GM18909 (cell line): ENCODE results near the gene LRP11.
A peak's percentile ranks its signal among the peaks of the same experiment; 100 is the strongest.
"Not testable (repeated sequence)": the region's sequence is repeated elsewhere in the genome, so short reads cannot be mapped to it uniquely, and the experiment has no call there.

Experiments
- ATAC-seq: cut with Tn5 transposase; IDR thresholded peaks from one replicate; pipeline ENCODE4 v1.9.1; 2021; ENCODE audit warnings: mild to moderate bottlenecking; ENCODE audit not compliant: unreplicated experiment, poor library complexity

Gene LRP11

DNA sequence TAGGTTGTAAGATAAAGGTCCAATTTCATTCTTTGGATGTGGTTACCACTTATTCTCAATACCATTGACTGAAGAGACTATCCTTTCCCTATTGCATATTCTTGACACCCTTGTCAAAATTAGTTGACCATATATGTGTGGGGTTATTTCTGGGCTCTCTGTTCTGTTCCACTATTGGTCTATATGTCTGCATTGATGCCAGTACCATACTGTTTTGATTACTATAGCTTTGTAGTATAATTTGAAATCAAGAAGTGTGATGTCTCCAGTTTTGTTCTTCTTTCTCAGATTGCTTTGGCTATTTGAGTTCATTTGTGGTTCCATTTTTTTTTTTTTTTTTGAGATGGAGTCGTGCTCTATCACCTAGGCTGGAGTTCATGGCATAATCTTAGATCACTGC lies 8.1 kb upstream of the LRP11 start:
- no peak for ATAC-seq

DNA sequence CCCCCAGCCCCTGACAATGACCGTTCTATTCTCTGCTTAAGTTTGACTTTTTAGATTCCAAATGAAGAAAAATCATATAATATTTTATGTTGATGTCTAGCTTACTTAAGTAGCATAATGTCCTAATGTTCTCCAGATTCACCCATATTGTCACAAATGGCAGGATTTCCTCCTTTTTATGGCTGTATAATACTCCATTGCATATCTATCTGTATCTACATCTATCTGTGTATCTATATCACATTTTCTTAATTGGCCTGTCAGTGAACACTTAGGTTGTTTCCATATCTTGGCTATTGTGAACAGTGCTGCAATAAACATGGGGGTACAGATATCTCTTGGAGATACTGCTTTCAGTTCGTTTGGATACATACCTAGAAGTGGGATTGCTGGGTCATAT lies 7.0 kb upstream of the LRP11 start:
- no peak for ATAC-seq

DNA sequence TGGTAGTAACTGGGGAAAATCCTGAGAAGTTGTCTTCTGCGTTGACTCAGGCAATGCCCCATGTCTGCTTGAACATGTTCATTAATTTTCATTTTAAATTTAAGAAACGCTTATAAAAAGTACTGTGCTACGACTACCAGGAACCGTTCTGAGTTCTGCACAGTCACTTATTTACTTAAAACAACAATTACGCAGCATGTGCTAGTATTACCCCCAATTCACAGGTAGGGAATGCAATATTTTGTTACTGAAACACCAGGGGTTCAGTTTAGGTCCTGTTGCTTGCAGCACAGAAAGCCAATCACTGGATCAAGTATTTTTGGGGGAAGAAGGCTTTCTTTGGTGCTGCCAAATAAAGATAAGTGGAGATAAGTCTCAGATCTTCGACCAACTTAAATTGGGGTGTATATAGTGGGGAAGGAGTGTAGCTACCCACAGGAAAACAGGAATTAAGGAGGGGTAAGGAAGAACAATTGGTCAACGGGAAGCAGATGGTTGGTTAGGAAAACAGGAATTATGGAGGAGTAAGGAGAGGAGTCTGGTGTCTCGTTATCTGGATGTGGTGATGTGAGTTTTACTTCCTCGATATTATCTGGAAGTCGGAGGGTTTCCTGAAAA lies 5.2 kb upstream of the LRP11 start:
- no peak for ATAC-seq

DNA sequence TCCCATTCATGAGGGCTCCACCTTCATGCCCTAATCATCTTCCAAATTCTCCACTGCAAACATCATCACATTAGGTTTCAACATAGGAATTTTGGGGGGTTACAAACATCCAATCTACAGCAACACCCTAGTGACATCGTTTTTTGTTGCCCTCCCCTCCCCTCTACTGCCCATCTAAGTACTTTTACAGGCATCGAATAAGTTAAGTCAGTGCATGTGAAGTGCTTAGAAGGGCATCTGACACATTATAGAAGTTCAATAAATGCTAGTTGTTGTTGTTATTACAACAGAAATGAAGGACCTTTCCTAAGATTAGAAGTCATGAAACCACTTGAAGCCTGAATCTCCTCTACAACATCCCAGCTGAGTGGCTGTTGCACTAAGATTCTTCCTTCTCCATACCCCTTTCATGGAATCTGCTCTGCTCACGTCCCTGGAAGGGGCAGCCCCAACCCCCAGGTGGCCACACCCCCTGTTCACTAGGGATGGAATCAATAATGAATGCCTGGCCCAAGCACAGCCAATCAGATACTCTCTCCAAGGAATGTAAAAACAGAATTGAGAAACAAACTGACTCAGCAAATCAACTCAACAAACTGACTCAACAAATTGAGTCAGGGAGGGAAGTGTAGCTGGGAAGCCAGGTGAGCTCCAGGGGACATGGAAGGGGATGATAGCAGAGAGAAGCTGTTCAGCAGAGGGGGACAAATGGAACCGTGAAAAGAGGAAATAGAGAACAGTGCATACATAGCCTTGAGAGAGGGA lies 3.9 kb upstream of the LRP11 start:
- no peak for ATAC-seq

DNA sequence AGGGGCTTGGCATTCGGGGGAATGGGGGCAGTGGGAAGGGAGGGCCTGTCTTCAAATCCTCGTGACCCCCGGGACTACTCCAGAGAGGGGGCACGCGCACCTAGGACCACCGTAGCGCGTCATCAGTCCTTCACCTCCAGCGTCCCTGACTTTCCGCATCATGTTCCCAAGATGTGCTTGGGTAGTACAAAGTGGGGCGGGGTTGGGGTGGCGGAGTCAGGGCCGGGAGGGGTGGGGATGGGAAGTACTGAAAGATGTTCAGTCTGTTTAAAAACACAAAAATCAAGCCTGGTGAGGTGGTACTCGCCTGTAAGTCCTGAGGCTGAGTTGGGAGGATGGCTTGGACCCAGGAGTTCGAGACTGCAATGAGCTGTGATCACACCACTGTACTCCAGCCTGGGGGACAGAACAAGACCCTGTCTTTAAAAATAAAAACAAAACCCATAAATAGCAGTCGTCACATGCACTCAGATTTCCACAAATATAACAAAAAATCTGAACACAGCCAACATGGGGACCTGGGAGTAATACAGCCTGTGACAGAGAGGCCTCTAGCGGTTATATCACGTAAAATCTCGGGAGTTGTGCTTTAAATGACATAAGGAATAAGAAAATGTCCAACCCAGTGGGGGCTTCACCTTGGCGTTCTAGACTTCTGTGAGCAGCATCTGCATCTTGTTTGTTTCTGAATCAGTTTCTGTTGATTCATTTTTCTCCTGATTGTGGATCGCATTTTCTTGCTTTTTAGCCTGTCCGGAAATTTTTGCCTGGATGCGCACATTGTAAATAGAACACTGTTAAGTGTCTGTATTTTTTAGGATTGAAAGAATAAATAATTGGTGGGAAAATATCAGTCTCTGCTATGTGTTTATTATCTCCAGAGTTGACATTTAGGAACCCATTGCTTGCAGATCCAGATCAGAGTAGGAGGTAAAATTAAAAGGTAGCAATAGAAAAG lies 698 bp upstream of the LRP11 start:
- no peak for ATAC-seq

DNA sequence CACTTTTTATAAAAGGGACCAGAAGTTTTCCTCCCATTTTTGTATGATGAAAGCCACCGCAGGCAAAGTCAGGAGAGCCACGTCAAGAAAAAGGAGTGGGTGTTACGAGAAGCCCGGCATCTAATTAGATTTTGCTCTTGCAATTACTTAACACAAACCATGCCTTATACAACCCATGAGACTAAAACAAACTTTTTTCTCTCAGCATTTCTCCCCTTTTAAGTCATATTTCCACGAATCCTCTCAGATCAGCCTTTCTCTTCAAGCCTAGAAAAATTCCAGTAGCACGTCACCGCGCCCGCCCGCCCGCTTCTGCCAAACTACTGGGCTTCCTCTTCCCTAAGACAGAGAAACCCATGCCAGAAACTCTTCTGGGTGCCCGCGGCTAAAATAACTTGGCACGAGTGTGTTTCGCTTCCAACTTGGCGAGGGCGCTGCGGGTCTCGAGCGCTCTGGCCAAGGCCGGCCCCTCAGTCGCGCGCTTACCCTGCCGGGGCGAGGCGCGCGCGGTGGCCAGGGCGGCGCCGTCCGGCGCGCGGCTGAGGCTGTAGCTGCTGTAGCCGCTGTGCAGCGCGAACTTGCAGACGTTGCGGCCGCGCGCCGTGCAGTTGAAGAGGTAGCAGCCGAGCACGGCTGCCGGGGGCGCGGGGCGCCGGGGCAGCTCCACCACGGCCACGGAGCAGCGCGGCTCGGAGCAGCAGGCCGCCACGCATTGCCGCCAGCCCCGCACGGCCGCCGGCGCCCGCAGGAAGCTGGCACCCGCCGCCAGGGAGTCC lies 1.0 kb downstream of the LRP11 start:
- ATAC-seq, result peak; percentile 53

DNA sequence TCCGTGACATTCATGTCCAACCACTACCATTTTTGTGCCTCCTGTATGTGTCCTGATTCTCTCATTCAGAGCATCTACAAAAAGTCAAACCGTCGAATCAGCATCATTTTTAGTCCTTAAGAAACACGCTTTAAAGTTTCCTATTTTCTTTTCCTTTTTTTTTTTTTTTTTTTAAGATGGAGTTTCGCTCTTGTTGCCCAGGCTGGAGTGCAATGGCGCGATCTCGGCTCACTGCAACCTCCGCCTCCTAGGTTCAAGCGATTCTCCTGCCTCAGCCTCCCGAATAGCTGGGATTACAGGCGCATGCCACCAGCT lies 1.8 kb downstream of the LRP11 start:
- not testable (repeated sequence) for ATAC-seq

DNA sequence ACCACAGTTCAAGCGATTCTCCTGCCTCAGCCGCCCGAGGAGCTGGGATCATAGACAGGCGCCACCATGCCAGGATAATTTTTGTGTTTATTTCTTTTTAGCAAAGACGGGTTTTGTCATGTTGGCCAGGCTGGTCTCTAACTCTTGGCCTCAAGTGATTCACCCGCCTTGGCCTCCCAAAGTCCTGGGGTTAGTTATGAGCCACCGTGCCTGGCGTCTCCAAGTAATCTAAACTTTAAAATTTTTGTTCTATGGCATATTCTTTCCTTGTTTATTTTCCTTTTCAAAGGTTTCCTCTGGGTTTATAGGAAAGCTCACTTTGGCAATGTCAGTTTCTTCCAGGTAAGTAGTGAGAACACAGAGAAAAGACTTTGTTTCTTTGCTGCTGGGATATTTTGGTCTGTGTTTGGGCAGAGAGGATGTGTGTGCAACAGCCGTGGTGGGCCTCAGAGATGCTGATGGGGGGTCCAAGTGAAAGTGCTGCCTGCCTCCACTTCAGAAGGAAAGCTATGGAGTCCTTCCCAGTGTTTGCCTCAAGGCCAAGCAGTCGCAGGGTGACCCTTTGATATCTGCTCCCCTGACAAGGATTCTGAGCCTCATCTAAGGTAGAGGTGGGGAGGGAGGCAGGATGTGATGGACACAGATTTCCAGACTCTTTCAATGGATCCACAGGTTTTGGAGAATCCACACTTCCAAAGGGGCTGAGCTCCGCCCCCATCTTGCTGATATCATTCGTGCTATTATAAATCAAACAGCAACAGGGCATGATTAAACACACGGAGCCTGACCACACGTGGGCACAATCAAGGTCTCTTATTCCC lies 2.3 kb downstream of the LRP11 start:
- ATAC-seq, result no peak

DNA sequence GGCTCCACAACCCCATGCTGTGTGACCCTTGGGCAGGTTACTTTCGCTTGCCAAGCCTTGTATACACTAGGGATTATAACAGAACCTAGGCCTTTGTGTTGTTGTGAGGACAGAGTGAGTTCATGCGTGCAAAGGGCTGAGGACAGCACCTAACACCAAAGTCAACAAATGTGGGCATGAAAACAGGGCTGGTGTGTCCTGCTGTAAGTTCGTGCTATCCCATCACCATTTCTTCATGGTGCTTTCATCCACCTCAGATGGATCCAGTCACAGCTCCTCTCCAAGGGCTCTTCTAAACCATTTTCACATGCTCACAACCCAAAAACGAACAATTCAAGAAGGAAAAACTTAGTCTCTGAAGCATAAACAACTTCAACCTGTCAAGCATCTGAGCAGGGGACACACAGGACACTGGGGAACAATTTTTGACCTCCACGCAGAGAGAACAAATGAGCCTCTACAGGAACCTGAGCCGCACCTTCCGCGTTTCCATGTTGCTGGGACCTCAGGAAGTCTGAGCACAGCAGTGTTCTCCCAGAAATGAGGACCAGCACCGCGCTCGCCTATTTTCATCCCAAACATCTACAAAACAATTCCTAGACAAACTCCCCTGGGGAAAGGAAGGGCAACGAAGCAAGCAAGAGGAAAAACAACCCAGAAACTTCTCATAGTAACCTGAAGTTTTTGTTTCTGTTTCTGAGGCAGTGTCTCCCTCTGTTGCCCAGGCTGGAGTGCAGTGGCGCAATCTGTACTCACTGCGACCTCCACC lies 3.1 kb downstream of the LRP11 start:
- no peak for ATAC-seq

DNA sequence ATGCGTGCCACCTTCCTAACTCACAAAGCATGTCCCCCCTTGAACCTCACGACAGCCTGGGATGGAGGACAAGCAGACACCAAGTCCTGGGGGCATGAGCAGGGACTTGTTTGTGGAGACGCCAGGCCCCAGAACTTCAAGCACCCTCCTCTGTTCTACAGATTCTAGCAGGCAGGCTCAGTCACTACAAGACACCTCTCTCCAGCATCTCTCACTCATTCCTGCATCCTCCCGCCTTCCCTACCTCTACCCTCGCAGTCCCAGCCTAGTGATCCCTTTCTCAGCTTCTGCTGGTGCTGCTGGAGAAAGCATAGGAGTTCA lies 3.7 kb downstream of the LRP11 start:
- ATAC-seq, result no peak

DNA sequence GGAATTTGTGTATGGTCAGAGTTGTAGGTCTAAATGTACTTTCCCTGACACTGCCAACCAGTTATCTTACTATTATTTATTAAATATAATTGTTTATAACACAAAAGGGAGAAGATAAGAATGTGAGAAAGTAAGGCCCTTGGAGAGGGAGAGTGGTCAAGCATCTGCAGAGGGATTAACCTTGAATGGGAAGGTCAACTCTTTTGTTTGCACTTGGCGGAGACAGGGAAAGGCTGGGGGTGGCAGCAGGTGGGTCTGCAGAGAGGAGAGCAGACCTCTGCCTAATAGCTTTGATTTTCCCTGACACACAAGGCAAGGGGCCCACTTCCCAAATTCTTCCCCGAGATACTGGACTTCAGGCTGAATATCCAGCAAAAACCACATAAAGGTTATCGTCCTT lies 4.2 kb downstream of the LRP11 start:
- ATAC-seq, result no peak

DNA sequence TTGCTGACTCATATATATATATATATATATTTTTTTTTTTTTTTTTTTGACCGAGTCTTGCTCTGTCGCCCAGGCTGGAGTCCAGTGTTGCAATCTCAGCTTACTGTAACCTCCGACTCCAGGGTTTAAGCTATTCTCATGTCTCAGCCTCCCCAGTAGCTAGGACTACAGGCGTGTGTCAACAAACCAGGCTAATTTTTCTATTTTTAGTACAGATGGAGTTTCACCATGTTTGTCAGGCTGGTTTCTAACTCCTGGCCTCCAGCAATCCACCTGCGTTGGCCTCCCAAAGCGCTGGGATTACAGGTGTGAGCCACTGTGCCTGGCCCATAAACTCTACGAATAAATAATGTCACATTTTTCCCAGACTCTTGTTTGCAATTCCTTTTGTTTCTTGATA lies 4.8 kb downstream of the LRP11 start:
- no peak for ATAC-seq

DNA sequence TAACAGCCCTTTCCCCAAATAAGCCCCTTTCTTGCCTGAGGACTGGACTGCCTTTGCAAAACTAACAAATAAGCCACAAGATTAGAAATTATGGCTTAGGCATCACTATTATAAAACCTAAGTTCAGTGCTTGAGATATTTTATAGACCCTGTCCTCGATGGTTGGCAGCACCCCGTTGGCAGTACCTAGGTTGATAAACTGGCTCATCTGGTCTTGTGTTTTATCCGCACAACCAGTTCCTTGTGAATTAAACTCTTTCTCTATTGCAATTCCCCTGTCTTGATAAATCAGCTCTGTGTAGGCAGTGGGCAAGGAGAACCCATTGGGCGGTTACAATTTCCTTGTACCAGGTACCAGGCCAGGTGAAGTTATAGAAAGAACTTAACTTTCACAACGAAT lies 6.6 kb downstream of the LRP11 start:
- no peak for ATAC-seq

DNA sequence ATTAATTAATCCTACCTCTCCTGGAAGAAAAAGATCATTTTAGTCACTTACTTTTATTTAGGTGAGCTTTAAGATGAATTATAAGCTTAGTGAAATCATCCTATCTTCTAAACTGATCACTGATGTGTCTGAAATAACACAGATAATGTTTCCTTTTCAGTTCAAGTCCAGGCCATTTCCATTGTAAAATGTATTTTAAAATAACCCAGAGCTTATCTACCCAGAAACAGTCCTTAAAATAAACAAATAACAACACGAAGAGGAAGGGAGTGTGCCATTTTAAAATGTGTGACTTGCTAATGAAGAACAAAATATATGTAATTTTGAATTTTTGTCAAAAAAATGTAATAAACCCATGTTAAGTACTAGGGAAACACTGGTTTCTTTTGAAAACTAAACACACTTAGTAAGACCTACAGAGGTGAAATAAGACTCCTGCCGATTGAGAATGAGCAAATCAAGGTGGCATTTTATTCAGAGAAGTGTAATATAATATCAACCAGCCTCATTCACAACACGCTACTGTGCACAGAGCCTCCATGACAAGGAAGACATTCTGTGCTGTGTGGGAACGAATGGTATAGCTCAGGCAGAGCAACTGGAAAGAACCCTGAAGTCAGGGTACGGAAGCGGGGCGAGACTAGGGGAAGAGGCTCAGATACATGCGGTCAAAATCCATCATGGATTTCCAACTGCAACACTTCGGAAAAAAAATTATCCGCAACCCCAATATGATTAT lies 7.7 kb downstream of the LRP11 start:
- no peak for ATAC-seq

DNA sequence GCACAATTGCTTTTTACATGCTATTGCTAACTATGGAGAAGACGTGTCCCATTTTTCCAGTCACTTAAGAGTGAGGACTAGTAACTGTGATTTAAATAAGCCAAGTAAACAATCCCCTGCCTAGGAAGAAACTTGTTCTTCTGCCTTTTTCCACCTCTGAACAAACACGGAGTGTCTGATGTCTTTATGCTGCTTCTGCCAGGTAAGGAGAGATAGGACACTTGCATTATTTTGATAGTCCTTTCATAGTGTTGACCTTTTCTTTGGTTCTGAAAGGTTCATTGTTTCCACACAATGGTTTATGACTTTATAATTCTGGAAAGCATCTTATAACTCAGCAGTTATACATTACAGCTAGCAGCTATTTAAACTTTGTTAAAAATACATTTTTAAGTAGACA lies 8.4 kb downstream of the LRP11 start:
- no peak for ATAC-seq

DNA sequence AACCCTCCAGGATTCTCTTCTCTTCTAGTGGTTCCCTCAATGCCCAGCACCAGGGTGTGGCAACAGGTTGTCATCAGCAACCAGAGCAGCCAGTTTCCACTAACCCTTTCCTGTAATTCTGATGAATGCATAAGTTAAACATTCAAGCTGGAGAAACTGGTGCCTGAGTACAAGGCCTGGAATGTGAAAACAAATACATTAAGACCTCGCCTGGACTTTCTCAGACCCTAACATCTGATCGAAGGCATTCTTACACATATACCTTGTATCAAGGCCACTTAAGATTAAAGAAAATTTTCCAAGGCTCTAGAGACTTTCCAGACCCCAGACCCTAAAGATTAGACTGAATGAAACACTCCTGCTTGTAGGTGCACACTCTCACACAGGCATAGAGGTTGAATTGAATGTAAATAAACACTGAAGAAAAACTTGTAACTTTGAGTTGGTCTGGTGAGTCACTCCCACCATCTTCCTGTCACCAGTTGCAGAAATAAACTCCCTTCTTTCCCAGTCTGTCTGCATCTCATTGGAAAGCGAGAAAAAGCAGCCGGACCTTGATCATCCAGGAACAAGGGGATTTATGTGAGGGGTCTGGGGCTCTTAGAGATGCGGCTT lies 9.0 kb downstream of the LRP11 start:
- no peak for ATAC-seq

DNA sequence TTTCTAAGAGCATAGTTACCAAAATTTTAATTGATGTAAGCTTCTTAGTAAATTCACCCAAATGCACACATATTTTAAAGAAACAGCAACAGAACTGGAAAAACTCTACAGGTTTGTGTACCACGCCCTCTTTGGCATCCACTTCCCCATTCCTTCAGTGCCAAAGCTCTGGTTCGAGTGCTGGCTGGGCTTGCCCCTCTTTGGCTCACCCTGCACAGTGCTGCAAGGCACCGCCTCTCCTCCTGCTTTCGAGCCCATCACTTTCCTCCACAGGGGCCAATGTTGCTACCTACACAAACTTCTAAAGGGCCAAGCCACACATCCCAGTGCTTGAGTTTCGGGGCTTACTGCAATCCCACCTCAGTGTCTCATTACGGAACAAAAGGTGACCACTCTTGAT lies 9.6 kb downstream of the LRP11 start:
- no peak for ATAC-seq

DNA sequence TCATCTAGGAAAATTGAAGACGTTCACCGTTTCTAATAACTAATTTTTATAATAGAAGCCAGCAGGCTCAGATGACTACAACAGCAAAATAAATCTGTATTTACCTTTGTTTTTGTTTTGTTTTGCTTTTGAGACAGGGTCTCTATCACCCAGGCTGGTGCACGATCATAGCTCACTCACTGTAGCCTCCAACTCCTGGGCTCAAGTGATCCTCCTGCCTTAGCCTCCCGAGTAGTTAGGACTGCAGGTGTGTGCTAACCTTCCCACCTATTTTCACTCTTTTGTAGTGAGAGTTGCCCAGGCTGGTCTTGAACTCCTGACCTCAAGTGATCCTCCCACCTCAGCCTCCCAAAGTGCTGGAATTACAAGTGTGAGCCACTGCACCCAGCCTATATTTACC lies 10.1 kb downstream of the LRP11 start:
- not testable (repeated sequence) for ATAC-seq
